Right hindlimb (tissue), 1 donor: ENCODE data around the gene SNX9.

ENCODE experiments used
- DNase-seq: peaks from one replicate; pipeline ENCODE4 v3.0.0-alpha.2; 2018

The SNX9 gene

GRCh38 chr6:157982102-157982562 lies 159.1 kb downstream of the SNX9 start:
- peak; percentile 49 for DNase-seq

GRCh38 chr6:157982563-157983405 lies 159.7 kb downstream of the SNX9 start:
- DNase-seq = no peak

GRCh38 chr6:157983406-157984119 lies 160.5 kb downstream of the SNX9 start:
- DNase-seq = no peak

GRCh38 chr6:157984128-157984527 lies 161.1 kb downstream of the SNX9 start:
- DNase-seq = no peak

GRCh38 chr6:157984686-157985225 lies 161.7 kb downstream of the SNX9 start:
- DNase-seq = no peak

- no peak for DNase-seq
Observed at GRCh38 chr6:157985378-157986155, 162.5 kb downstream of the SNX9 start.

- no peak for DNase-seq
Observed at GRCh38 chr6:157987788-157988699, 165.0 kb downstream of the SNX9 start.

GRCh38 chr6:157988700-157989063 lies 165.6 kb downstream of the SNX9 start:
- no peak for DNase-seq

- DNase-seq = peak; percentile 68
Observed at GRCh38 chr6:157989541-157990289, 166.7 kb downstream of the SNX9 start.

GRCh38 chr6:157990321-157991066 lies 167.4 kb downstream of the SNX9 start:
- no peak for DNase-seq

GRCh38 chr6:157991067-157991432 lies 168.0 kb downstream of the SNX9 start:
- DNase-seq = no peak

GRCh38 chr6:157993076-157993475 lies 170.0 kb downstream of the SNX9 start:
- DNase-seq = no peak

GRCh38 chr6:157994125-157994795 lies 171.2 kb downstream of the SNX9 start:
- DNase-seq = no peak
